Activated CD8-positive, alpha-beta memory T cell treated with anti-CD3 and anti-CD28 coated beads for 1 hour (primary cell): Measurements from ENCODE around the gene BCAM.

Experiments used
- DNase-seq, 2 donors: peaks; one replicate each; pipeline ENCODE4 v3.0.0-alpha.2; 2020; ENCODE audit warnings: low read depth in 1 of 2; ENCODE audit errors: extremely low read depth in 1 of 2

The BCAM gene

GRCh38 chr19:44788971-44789370, 19.9 kb upstream of the BCAM start:
- DNase-seq, result no peak

- DNase-seq, result no peak
These were observed 18.9 kb upstream of the BCAM start for GRCh38 chr19:44789943-44790483.

- DNase-seq, result no peak
These were observed 16.6 kb upstream of the BCAM start for GRCh38 chr19:44792281-44792680.

- no peak for DNase-seq
These were observed 14.3 kb upstream of the BCAM start for GRCh38 chr19:44794610-44795009.

- no peak for DNase-seq
These were observed 13.4 kb upstream of the BCAM start for GRCh38 chr19:44795398-44795987.

- no peak for DNase-seq
These were observed 12.2 kb upstream of the BCAM start for GRCh38 chr19:44796701-44797115.

- DNase-seq, result no peak
These were observed 9.1 kb upstream of the BCAM start for GRCh38 chr19:44799627-44800346.

GRCh38 chr19:44800461-44800860, 8.4 kb upstream of the BCAM start:
- peak; percentile 46 to 76 for DNase-seq

GRCh38 chr19:44803442-44804428, 5.2 kb upstream of the BCAM start:
- no peak for DNase-seq

- DNase-seq, result no peak
These were observed 2.6 kb upstream of the BCAM start for GRCh38 chr19:44806291-44806690.

GRCh38 chr19:44807162-44807561, 1.7 kb upstream of the BCAM start:
- DNase-seq, result no peak

- DNase-seq, result no peak
These were observed 1.0 kb upstream of the BCAM start for GRCh38 chr19:44807652-44808462.

- DNase-seq, result no peak
These were observed 802 bp downstream of the BCAM start for GRCh38 chr19:44809577-44810233.

- DNase-seq, result no peak
These were observed 1.6 kb downstream of the BCAM start for GRCh38 chr19:44810234-44811121.

GRCh38 chr19:44811122-44811419, 2.2 kb downstream of the BCAM start:
- no peak for DNase-seq

- no peak for DNase-seq
These were observed 3.3 kb downstream of the BCAM start for GRCh38 chr19:44812142-44812718.

GRCh38 chr19:44813070-44813840, 4.4 kb downstream of the BCAM start:
- no peak for DNase-seq

GRCh38 chr19:44813841-44814470, 5.1 kb downstream of the BCAM start:
- DNase-seq, result no peak
